Measurements from ENCODE around the gene RPS27A.
A peak's percentile ranks its signal among the peaks of the same experiment; 100 is the strongest.
"Not testable (repeated sequence)": the region's sequence is repeated elsewhere in the genome, so short reads cannot be mapped to it uniquely, and the experiment has no call there.

RPS27A gene

GRCh38 chr2:55259586-55259985 is 27.1 kb downstream of the RPS27A start:
- DNase-seq (ENCODE audit: low read depth in 1 of 2, low spot score in 1 of 2); H3K27ac ChIP-seq (replicated peaks); H3K4me3 ChIP-seq (replicated peaks; ENCODE audit: insufficient read depth, low read length); H3K27me3 ChIP-seq (ENCODE audit: insufficient read depth, poor library complexity, severe bottlenecking): not testable (repeated sequence)

GRCh38 chr2:55268288-55268906 is 35.9 kb downstream of the RPS27A start:
- TF ChIP-seq POLR2AphosphoS5 (IDR thresholded peaks at IDR 0.05; ENCODE audit: low read depth) (no peak), REST (IDR thresholded peaks at IDR 0.05; ENCODE audit: insufficient replicate concordance, low read depth) (no peak), CTCF (IDR thresholded peaks at IDR 0.05; ENCODE audit: insufficient read depth, low read length) (no peak), SPI1 (IDR thresholded peaks at IDR 0.05; ENCODE audit: borderline replicate concordance, low read depth) (no peak), GABPA (IDR thresholded peaks at IDR 0.05; ENCODE audit: low read depth) (no peak)
- Histone ChIP-seq H3K27me3 (ENCODE audit: insufficient read depth, poor library complexity, severe bottlenecking) (no peaks in the 10 kb centered on the region), H3K27ac (replicated peaks) (peak overlapping the region; percentile 78), H3K4me3 (replicated peaks; ENCODE audit: insufficient read depth, low read length) (peak overlapping the region; percentile 97)
- no peak for DNase-seq (ENCODE audit: low read depth in 1 of 2, low spot score in 1 of 2)

- Histone ChIP-seq H3K4me3 (replicated peaks; ENCODE audit: insufficient read depth, low read length) (peak within 1 kb of the TSS; percentile 97), H3K27ac (replicated peaks) (peak within 1 kb of the TSS; percentile 78), H3K27me3 (ENCODE audit: insufficient read depth, poor library complexity, severe bottlenecking) (no peaks in the 10 kb centered on the region)
- DNase-seq (ENCODE audit: low read depth in 1 of 2, low spot score in 1 of 2), result peak; percentile 73 to 97
- no peak for TF ChIP-seq CTCF (IDR thresholded peaks at IDR 0.05; ENCODE audit: insufficient read depth, low read length)
- peak; percentile 39 for TF ChIP-seq REST (IDR thresholded peaks at IDR 0.05; ENCODE audit: insufficient replicate concordance, low read depth)
- peak; percentile 94 for TF ChIP-seq POLR2AphosphoS5 (IDR thresholded peaks at IDR 0.05; ENCODE audit: low read depth)
- TF ChIP-seq GABPA (IDR thresholded peaks at IDR 0.05; ENCODE audit: low read depth), result peak; percentile 100
- no peak for TF ChIP-seq SPI1 (IDR thresholded peaks at IDR 0.05; ENCODE audit: borderline replicate concordance, low read depth)
Measured at GRCh38 chr2:55268907-55269644, 36.6 kb downstream of the RPS27A start, which contains the start of gene MTIF2. MTIF2 (minus strand) TSS chr2:55269231; CDS start chr2:55263858, 5,373 bp downstream.

- Histone ChIP-seq H3K27me3 (ENCODE audit: insufficient read depth, poor library complexity, severe bottlenecking) (no peaks in the 10 kb centered on the region), H3K4me3 (replicated peaks; ENCODE audit: insufficient read depth, low read length) (peak overlapping the region; percentile 97), H3K27ac (replicated peaks) (peak overlapping the region; percentile 78)
- TF ChIP-seq POLR2AphosphoS5 (IDR thresholded peaks at IDR 0.05; ENCODE audit: low read depth) (no peak), GABPA (IDR thresholded peaks at IDR 0.05; ENCODE audit: low read depth) (no peak), REST (IDR thresholded peaks at IDR 0.05; ENCODE audit: insufficient replicate concordance, low read depth) (no peak), SPI1 (IDR thresholded peaks at IDR 0.05; ENCODE audit: borderline replicate concordance, low read depth) (no peak), CTCF (IDR thresholded peaks at IDR 0.05; ENCODE audit: insufficient read depth, low read length) (no peak)
- DNase-seq (ENCODE audit: low read depth in 1 of 2, low spot score in 1 of 2), result peak in 1 of 2 experiments; percentile 6
Measured at GRCh38 chr2:55269645-55269990, 37.1 kb downstream of the RPS27A start.

GRCh38 chr2:55274346-55274745 is 41.9 kb downstream of the RPS27A start:
- not testable (repeated sequence) for DNase-seq (ENCODE audit: low read depth in 1 of 2, low spot score in 1 of 2); H3K4me3 ChIP-seq (replicated peaks; ENCODE audit: insufficient read depth, low read length); H3K27me3 ChIP-seq (ENCODE audit: insufficient read depth, poor library complexity, severe bottlenecking); H3K27ac ChIP-seq (replicated peaks)
